H1 (cell line): ENCODE measurements around the gene RBM4. TPM values are rescaled to one million over a fixed set of nuclear protein-coding genes. Genes with fewer than 3 reads are reported as not detected.

Source experiments
- CTCF ChIA-PET: fragments of 300-600 bp; sonication (Branson Sonifier 250); formaldehyde crosslinking; loops from one replicate; lab custom pipeline; 2021; ENCODE audit not compliant: partially characterized antibody; lab: Charles Lee
- POLR2A ChIA-PET: fragments of 300-600 bp; sonication (Branson Sonifier 250); formaldehyde crosslinking; loops from one replicate; lab custom pipeline; 2021; ENCODE audit warnings: inconsistent platforms; ENCODE audit not compliant: partially characterized antibody; lab: Charles Lee
- DNase-seq, 2 experiments: peaks; one replicate each; pipeline versions ENCODE4 v3.0.0 to v3.0.0-alpha.2; 2010 to 2022; ENCODE audit warnings: low spot score in 2 of 2, low read depth in 1 of 2, mixed read lengths in 1 of 2
- FAIRE-seq: peaks from 2 replicates; lab custom pipeline; 2011; peaks lifted over from hg19 to GRCh38; lab: Jason Lieb, UNC
- H2AFZ ChIP-seq: 2 replicates; pipeline ENCODE4 v1.8.1; 2012; ENCODE audit warnings: low read length, inconsistent platforms
- H2AK5ac ChIP-seq: 2 replicates; pipeline ENCODE4 v1.6.1; 2013; ENCODE audit warnings: low read depth, low read length
- H2BK120ac ChIP-seq: replicated peaks from 2 replicates; pipeline ENCODE3; 2013; ENCODE audit warnings: low read depth, low read length, inconsistent platforms
- H2BK12ac ChIP-seq: 2 replicates; pipeline ENCODE4 v1.6.1; 2013; ENCODE audit warnings: low read depth, low read length
- H2BK15ac ChIP-seq: 2 replicates; pipeline ENCODE4 v1.6.1; 2013; ENCODE audit warnings: low read length
- H2BK20ac ChIP-seq: 2 replicates; pipeline ENCODE4 v1.6.1; 2013; ENCODE audit warnings: low read length
- H2BK5ac ChIP-seq: 2 replicates; pipeline ENCODE4 v1.6.1; 2013; ENCODE audit warnings: low read depth, low read length
- H3K14ac ChIP-seq: 2 replicates; pipeline ENCODE4 v1.6.1; 2013; ENCODE audit warnings: inconsistent platforms; ENCODE audit not compliant: insufficient read length
- H3K18ac ChIP-seq: 2 replicates; pipeline ENCODE4 v1.6.1; 2013; ENCODE audit warnings: low read length; ENCODE audit errors: extremely low read depth
- H3K23ac ChIP-seq: 2 replicates; pipeline ENCODE4 v1.6.1; 2013; ENCODE audit warnings: inconsistent platforms; ENCODE audit not compliant: insufficient read length
- H3K23me2 ChIP-seq: 2 replicates; pipeline ENCODE4 v1.6.1; 2013; ENCODE audit warnings: low read depth, low read length
- H3K27ac ChIP-seq: 2 replicates; pipeline ENCODE4 v1.6.1; 2011; ENCODE audit warnings: low read depth, low read length, inconsistent platforms
- H3K27me3 ChIP-seq, 4 experiments: replicated peaks in 1 of 4; 1 replicate in 1 of 4; 2 replicates in 3 of 4; pipeline versions ENCODE4 v1.6.1 to v1.8.1; 2011 to 2013; ENCODE audit warnings: low read length in 3 of 4, mild to moderate bottlenecking in 3 of 4, inconsistent platforms in 2 of 4, mixed read lengths in 2 of 4, moderate library complexity in 1 of 4; ENCODE audit not compliant: control insufficient read depth in 3 of 4, insufficient read depth in 3 of 4; ENCODE audit errors: extremely low read depth in 1 of 4
- H3K36me3 ChIP-seq, 4 experiments: 2 replicates each; pipeline versions ENCODE4 v1.6.1 to v1.8.1; 2011 to 2013; ENCODE audit warnings: mild to moderate bottlenecking in 4 of 4, low read length in 3 of 4, moderate library complexity in 2 of 4, control low read depth in 1 of 4, inconsistent platforms in 1 of 4; ENCODE audit not compliant: insufficient read depth in 4 of 4, control insufficient read depth in 2 of 4
- H3K4ac ChIP-seq: replicated peaks from 2 replicates; pipeline ENCODE3; 2013; ENCODE audit warnings: low read length, low read depth, mixed read lengths, inconsistent platforms; ENCODE audit not compliant: insufficient read length
- H3K4me1 ChIP-seq, 4 experiments: replicated peaks in 1 of 4; 1 replicate in 1 of 4; 2 replicates in 3 of 4; pipeline versions ENCODE4 v1.6.1 to v1.8.1; 2011 to 2013; ENCODE audit warnings: low read length in 3 of 4, inconsistent platforms in 2 of 4, mixed read lengths in 1 of 4; ENCODE audit not compliant: insufficient read depth in 4 of 4, control insufficient read depth in 3 of 4
- H3K4me2 ChIP-seq, 2 experiments: 2 replicates each; pipeline versions ENCODE4 v1.6.1 to v1.8.1; 2011 to 2013; ENCODE audit warnings: low read depth in 2 of 2, low read length in 2 of 2, control low read depth in 1 of 2, inconsistent platforms in 1 of 2, mild to moderate bottlenecking in 1 of 2; ENCODE audit not compliant: insufficient read depth in 1 of 2
- H3K4me3 ChIP-seq, 4 experiments: fragments of 200-600, 300-600 bp in 1 of 4; sonication (generic), shearing (Covaris generic), sonication (Bioruptor Twin) in 1 of 4; 2 replicates each; pipeline versions ENCODE4 v1.5.1 to v1.8.1; 2011 to 2016; ENCODE audit warnings: low read length in 4 of 4, low read depth in 3 of 4, control low read depth in 2 of 4, inconsistent platforms in 2 of 4, mild to moderate bottlenecking in 2 of 4, mixed read lengths in 1 of 4, moderate library complexity in 1 of 4; ENCODE audit not compliant: insufficient read depth in 2 of 4; ENCODE audit errors: extremely low read depth in 1 of 4
- H3K56ac ChIP-seq: replicated peaks from 2 replicates; pipeline ENCODE3; 2013; ENCODE audit warnings: low read depth, mild to moderate bottlenecking, mixed read lengths, low read length, inconsistent platforms; ENCODE audit not compliant: insufficient read length
- H3K79me1 ChIP-seq: 2 replicates; pipeline ENCODE4 v1.6.1; 2013; ENCODE audit warnings: low read depth, low read length, control low read depth
- H3K79me2 ChIP-seq, 2 experiments: 2 replicates each; pipeline versions ENCODE4 v1.6.1 to v1.8.1; 2012 to 2013; ENCODE audit warnings: low read length in 2 of 2, mild to moderate bottlenecking in 2 of 2, inconsistent platforms in 1 of 2; ENCODE audit not compliant: insufficient read depth in 2 of 2, control insufficient read depth in 1 of 2
- H3K9ac ChIP-seq, 4 experiments: replicated peaks in 1 of 4; 1 replicate in 1 of 4; 2 replicates in 3 of 4; pipeline versions ENCODE4 v1.6.1 to v1.8.1; 2011 to 2013; ENCODE audit warnings: low read depth in 3 of 4, low read length in 3 of 4, control low read depth in 2 of 4, mild to moderate bottlenecking in 2 of 4, moderate library complexity in 2 of 4, inconsistent platforms in 1 of 4; ENCODE audit errors: extremely low read depth in 1 of 4
- H3K9me3 ChIP-seq, 2 experiments: 2 replicates each; pipeline versions ENCODE4 v1.6.1 to v1.8.1; 2012 to 2013; ENCODE audit warnings: mild to moderate bottlenecking in 2 of 2, moderate library complexity in 2 of 2, control low read depth in 1 of 2, inconsistent platforms in 1 of 2, low read depth in 1 of 2, low read length in 1 of 2, mixed read lengths in 1 of 2; ENCODE audit not compliant: insufficient read depth in 2 of 2
- H4K20me1 ChIP-seq, 2 experiments: replicated peaks in 1 of 2; 2 replicates each; pipeline versions ENCODE3 to v1.8.1; 2011 to 2013; ENCODE audit warnings: inconsistent platforms in 2 of 2, low read length in 2 of 2, mild to moderate bottlenecking in 1 of 2; ENCODE audit not compliant: insufficient read depth in 2 of 2, control insufficient read depth in 1 of 2
- H4K5ac ChIP-seq: 2 replicates; pipeline ENCODE4 v1.6.1; 2013; ENCODE audit warnings: low read length, low read depth, mixed read lengths, inconsistent platforms; ENCODE audit not compliant: insufficient read length
- H4K8ac ChIP-seq: 2 replicates; pipeline ENCODE4 v1.8.0; 2013; ENCODE audit warnings: mild to moderate bottlenecking, moderate library complexity, low read length, inconsistent platforms; ENCODE audit not compliant: insufficient read depth; ENCODE audit errors: extremely low read depth
- H4K91ac ChIP-seq: replicated peaks from 2 replicates; pipeline ENCODE3; 2013; ENCODE audit warnings: low read length, mixed read lengths, inconsistent platforms; ENCODE audit not compliant: insufficient read length
- CREB1 ChIP-seq: IDR thresholded peaks from 2 replicates; pipeline ENCODE4 v1.6.1; 2012; ENCODE audit warnings: inconsistent platforms
- EZH2 ChIP-seq: fragments of 200-600 bp; sonication (generic); IDR thresholded peaks from 2 replicates; pipeline ENCODE4 v1.7.1; 2012; ENCODE audit warnings: low read depth, mild to moderate bottlenecking, moderate library complexity, low read length, inconsistent platforms; ENCODE audit not compliant: severe bottlenecking
- KDM4A ChIP-seq: IDR thresholded peaks from one replicate; pipeline ENCODE4 v1.7.1; 2012; ENCODE audit warnings: low read depth, mild to moderate bottlenecking, moderate library complexity, low read length, inconsistent platforms; ENCODE audit not compliant: severe bottlenecking
- MAFK ChIP-seq: IDR thresholded peaks from 2 replicates; pipeline ENCODE4 v1.6.1; 2012; ENCODE audit warnings: low read depth, mild to moderate bottlenecking, improper control_type of control experiment, low read length
- NANOG ChIP-seq: IDR thresholded peaks from 2 replicates; pipeline ENCODE4 v1.6.1; 2011; ENCODE audit warnings: low read length, low read depth, mild to moderate bottlenecking, inconsistent platforms; ENCODE audit not compliant: insufficient read depth, poor library complexity, severe bottlenecking
- PHF8 ChIP-seq: fragments of 200-600 bp; sonication (generic); conservative IDR thresholded peaks from 2 replicates; pipeline ENCODE4 v1.7.1; 2012; ENCODE audit warnings: low read depth, mild to moderate bottlenecking, inconsistent platforms, low read length, moderate library complexity
- RBBP5 ChIP-seq: IDR thresholded peaks from 2 replicates; pipeline ENCODE4 v1.7.1; 2012; ENCODE audit warnings: low read depth, mild to moderate bottlenecking, inconsistent platforms, low read length, moderate library complexity, borderline replicate concordance
- SIN3A ChIP-seq, 2 experiments: IDR thresholded peaks in 1 of 2; conservative IDR thresholded peaks in 1 of 2; 2 replicates each; pipeline ENCODE4 v1.6.1; 2011 to 2012; ENCODE audit warnings: low read length in 2 of 2, improper control_type of control experiment in 1 of 2, low read depth in 1 of 2, mild to moderate bottlenecking in 1 of 2
- SP2 ChIP-seq: IDR thresholded peaks from 2 replicates; pipeline ENCODE4 v1.6.1; 2012; ENCODE audit warnings: mild to moderate bottlenecking, low read length, inconsistent platforms
- SP4 ChIP-seq: IDR thresholded peaks from 2 replicates; pipeline ENCODE4 v1.6.1; 2012; ENCODE audit warnings: low read length, inconsistent platforms
- SRF ChIP-seq: IDR thresholded peaks from 2 replicates; pipeline ENCODE4 v1.6.1; 2011; ENCODE audit warnings: mild to moderate bottlenecking, low read depth, low read length, moderate library complexity
- TCF12 ChIP-seq: IDR thresholded peaks from 2 replicates; pipeline ENCODE4 v1.6.1; 2011; ENCODE audit warnings: low read depth, mild to moderate bottlenecking, low read length
- WGBS, 2 experiments: shearing (Covaris generic) in 1 of 2; methylation state at CpG; one replicate each; pipeline versions ENCODE4 v1.1.6 to v1.1.7; 2013 to 2015; ENCODE audit warnings: low lambda C conversion rate in 2 of 2, mixed read lengths in 2 of 2, inconsistent platforms in 1 of 2, low coverage in 1 of 2, missing lambda C conversion rate in 1 of 2; ENCODE audit not compliant: insufficient replicate concordance in 2 of 2, insufficient coverage in 1 of 2, insufficient read length in 1 of 2; ENCODE audit errors: extremely low coverage in 1 of 2, missing lambda C conversion rate in 1 of 2; 5-methylcytosine and 5-hydroxymethylcytosine counted together
- polyA plus RNA-seq, 7 experiments: library from polyadenylated mRNA; depleted of rRNA in 3 of 7; stranded (reverse) in 5 of 7; unstranded in 2 of 7; fragments of >200 nt in 5 of 7; fragments of 200-250 nt in 2 of 7; gene quantifications; 1 replicate in 5 of 7; 2 replicates in 1 of 7; 4 replicates in 1 of 7; pipeline versions ENCODE4 v1.2.1 to v1.2.3, GENCODE V29; 2011 to 2013; ENCODE audit warnings: missing spikeins in 2 of 7, mixed read lengths in 2 of 7
- total RNA-seq: library from RNA; stranded (reverse); fragmentation: NEBNext Ultra II Directional; extraction: Animal tissue kit (Norgen Biotek cat#: 25700); gene quantifications from 2 replicates; pipeline ENCODE4 v1.2.1, GENCODE V29; 2021

Gene RBM4
- total and polyA plus RNA-seq, 2 of the 8 experiments (the other 6 are each of a cell fraction or from before 2014, with no cell fraction given) = 192 to 330 TPM

- Histone ChIP-seq H4K5ac (no peak overlapping the region), H2BK5ac (no peak overlapping the region), H3K4ac (no peak overlapping the region), H2BK12ac (no peak overlapping the region), H3K4me1 (peaks cover 3 to 15% (median 8%) of the 10 kb centered on the region in 4 experiments; a peak in 5 of 7 replicates), H3K14ac (no peak overlapping the region), H3K23ac (no peak overlapping the region), H3K36me3 (peaks cover 0 to 10% (median 0%) of the 10 kb centered on the region in 4 experiments; a peak in 3 of 8 replicates), H3K9ac (no peak overlapping the region), H2AFZ (no peak overlapping the region), H3K9me3 (no peaks in the 10 kb centered on the region), H3K27ac (no peak overlapping the region), H3K4me2 (peak overlapping the region; percentile 51 to 99; a peak in 2 of 4 replicates), H4K20me1 (peaks cover 0 to 4% of the 10 kb centered on the region in 2 experiments), H4K8ac (no peak overlapping the region), H3K56ac (no peak overlapping the region), H3K79me1 (peaks cover 3% of the 10 kb centered on the region; the same call in 1 of the 2 replicates), H2BK120ac (no peak overlapping the region), H2BK15ac (no peak overlapping the region), H4K91ac (no peak overlapping the region), H2AK5ac (no peak overlapping the region), H3K79me2 (peaks cover 0 to 59% of the 10 kb centered on the region in 2 experiments; a peak in 2 of 4 replicates), H3K4me3 (peak overlapping the region in 1 of 4 experiments; percentile 86; a peak in 3 of 8 replicates), H2BK20ac (no peak overlapping the region), H3K23me2 (peaks cover 7% of the 10 kb centered on the region), H3K18ac (no peak overlapping the region), H3K27me3 (no peaks in the 10 kb centered on the region)
- no peak for FAIRE-seq
- no peak for DNase-seq
- POLR2A ChIA-PET = interaction anchor here (0.6 to 66.2 kb wide), 4 partner anchors 11 to 185 kb away, joined by 3 to 2165 read pairs (median 4); partner anchors contain the start of genes CCDC87, CCS, RBM14 and RBM4
- WGBS, 2 experiments = 91% methylated on average over 2 of the region's 2 CpGs; no CpG with 5 or more reads in 1 of the 2 experiments
- CTCF ChIA-PET = interaction anchor here (0.9 to 1.1 kb wide), 2 partner anchors 12 to 184 kb away, joined by 3 to 4 read pairs; no protein-coding TSS in a partner anchor
- TF ChIP-seq EZH2 (no peak), SP2 (no peak), TCF12 (no peak), KDM4A (no peak), CREB1 (no peak), PHF8 (no peak), SP4 (no peak), SIN3A (conservative IDR thresholded peaks at IDR 0.05 in 1 of 2, IDR thresholded peaks at IDR 0.05 in 1 of 2; ENCODE audit: low read depth in 1 of 2, low read length in 2 of 2) (no peak), NANOG (no peak), RBBP5 (no peak), SRF (no peak), MAFK (no peak)
These were observed 36.6 kb downstream of the RBM4 start for GRCh38 chr11:66674964-66675602.
